Measurements from ENCODE around the gene BRCA1.

DNA sequence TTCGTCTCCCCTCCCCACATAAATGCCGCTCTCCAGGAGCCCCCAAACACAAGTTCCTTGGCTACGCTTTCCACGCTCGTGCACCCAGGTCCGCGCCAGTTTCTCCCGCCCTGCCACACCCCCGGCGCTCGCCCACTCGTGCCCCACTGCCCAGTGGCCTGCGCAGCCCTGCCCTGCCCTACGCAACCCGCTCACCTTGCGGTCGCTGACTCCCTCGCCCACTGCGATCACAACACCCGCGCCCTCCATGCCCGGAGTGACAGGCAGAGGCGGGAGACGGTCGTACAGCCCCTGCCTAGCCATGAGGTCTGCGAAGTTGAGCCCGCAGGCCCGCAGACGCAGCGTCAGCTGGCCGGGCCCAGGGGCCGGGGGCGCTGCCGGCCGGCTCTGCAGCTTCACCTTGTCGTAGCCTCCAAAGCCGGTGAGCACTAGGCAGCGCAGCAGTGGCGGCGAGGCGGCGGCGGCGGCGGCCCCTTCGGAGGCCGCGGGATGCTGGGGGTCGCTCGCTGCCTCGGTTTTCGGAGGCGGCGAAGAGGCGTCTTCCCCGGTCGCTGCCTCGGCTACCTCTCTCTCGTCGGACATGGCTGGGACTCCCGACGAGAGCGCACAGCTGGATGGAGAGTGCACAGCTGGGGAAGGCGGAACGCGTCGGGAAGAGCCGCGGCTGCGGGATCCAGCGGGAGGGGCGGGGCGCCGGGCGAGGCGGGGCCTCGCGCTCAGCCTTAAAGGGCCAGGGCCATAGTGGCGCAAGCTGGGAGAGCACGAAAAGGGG is 103.2 kb downstream of the BRCA1 start, which contains the start of gene VAT1:
- TF ChIP-seq, protein P1, sequence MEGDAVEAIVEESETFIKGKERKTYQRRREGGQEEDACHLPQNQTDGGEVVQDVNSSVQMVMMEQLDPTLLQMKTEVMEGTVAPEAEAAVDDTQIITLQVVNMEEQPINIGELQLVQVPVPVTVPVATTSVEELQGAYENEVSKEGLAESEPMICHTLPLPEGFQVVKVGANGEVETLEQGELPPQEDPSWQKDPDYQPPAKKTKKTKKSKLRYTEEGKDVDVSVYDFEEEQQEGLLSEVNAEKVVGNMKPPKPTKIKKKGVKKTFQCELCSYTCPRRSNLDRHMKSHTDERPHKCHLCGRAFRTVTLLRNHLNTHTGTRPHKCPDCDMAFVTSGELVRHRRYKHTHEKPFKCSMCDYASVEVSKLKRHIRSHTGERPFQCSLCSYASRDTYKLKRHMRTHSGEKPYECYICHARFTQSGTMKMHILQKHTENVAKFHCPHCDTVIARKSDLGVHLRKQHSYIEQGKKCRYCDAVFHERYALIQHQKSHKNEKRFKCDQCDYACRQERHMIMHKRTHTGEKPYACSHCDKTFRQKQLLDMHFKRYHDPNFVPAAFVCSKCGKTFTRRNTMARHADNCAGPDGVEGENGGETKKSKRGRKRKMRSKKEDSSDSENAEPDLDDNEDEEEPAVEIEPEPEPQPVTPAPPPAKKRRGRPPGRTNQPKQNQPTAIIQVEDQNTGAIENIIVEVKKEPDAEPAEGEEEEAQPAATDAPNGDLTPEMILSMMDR (IDR thresholded peaks at IDR 0.05; ENCODE audit: insufficient read depth, low read depth, low read length): no peak
- TF ChIP-seq EZH2 (IDR thresholded peaks at IDR 0.05; ENCODE audit: insufficient read depth, low read length): no peak

All from astrocyte (in vitro differentiated cells and primary cell).